Mucosa of gallbladder (tissue), 1 donor: Measurements from ENCODE around the gene UBTD2. TPM values are rescaled to one million over a fixed set of nuclear protein-coding genes. Genes with fewer than 3 reads are reported as not detected.
"Not testable (repeated sequence)": the region's sequence is repeated elsewhere in the genome, so short reads cannot be mapped to it uniquely, and the experiment has no call there.

Experiments used
- DNase-seq: peaks from one replicate; pipeline ENCODE4 v3.0.0-alpha.2; 2020; ENCODE audit warnings: low spot score
- total RNA-seq: library from RNA; stranded (reverse); gene quantifications from one replicate; pipeline ENCODE4 v1.2.1, GENCODE V29; 2021
- donor health status: DM: no; HTN: no; CAD: no.

Gene UBTD2
- total RNA-seq, 1 donor from 2014 or later: 16.9 TPM

DNA sequence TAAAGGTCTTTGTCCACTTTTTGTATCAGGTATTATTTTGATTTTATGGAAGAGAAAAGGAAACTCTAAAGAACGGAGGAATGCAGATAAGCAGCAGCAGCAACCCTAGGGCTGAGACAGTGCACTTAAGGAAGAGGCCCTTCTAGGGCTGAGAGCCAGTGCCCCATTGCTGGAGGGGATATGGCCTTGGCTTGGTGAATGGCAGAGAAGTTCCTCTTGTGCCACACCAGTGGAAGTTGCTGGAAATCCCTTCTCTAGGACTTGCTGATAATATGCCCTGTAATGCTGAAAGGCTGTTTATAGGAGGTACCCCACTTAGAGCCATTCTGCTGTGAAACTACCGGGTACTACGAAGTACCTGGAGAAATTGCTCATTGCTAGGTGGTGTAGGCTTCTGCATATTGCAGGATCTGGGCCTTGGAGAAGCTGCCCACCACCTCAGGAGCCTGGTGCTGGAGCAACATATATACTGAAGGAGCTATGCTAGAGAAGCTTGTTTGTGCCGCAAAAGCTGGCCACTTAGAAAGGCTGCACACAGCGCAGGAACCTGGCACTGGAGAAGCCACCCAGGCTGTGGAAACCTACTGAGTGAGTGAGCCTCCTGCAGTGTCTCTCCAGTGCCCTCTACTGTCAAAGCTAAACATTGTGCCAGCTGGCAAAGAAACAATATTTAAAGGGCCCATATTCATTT is 9.6 kb upstream of the UBTD2 start:
- peak; percentile 63 for DNase-seq

DNA sequence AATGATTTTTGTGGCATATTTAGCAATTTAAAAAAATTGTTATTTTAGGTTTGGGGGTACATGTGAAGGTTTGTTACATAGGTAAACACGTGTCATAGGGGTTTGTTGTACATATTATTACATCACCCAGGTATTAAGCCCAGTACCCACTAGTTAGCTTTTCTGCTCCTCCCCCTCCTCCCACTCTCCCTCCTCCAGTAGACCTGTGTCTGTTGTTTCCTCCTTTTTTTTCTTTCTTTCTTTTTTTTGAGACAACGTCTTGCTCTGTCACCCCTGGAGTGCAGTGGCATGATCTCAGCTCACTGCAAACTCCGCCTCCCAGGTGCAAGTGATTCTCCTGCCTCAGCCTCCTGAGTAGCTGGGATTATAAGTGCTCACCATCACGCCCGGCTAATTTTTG is 8.3 kb upstream of the UBTD2 start:
- DNase-seq: not testable (repeated sequence)

DNA sequence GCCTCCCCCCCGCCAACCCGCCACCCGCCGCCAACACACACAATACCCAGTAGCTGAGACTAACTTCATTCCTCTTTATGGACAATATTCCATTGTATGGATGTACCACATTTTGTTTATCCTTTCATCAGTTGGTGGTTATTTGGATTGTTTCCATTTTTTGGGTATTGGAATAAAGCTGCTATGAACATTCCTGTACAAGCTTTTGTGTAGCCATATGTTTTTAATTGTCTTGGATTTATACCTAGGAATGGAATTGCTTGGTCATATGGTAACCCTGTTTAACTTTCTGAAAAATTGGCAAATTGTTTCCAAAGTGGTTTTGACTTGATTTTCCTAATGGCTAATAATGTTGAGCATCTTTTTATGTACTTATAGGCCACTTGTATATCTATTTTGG is 4.9 kb upstream of the UBTD2 start:
- DNase-seq: no peak

DNA sequence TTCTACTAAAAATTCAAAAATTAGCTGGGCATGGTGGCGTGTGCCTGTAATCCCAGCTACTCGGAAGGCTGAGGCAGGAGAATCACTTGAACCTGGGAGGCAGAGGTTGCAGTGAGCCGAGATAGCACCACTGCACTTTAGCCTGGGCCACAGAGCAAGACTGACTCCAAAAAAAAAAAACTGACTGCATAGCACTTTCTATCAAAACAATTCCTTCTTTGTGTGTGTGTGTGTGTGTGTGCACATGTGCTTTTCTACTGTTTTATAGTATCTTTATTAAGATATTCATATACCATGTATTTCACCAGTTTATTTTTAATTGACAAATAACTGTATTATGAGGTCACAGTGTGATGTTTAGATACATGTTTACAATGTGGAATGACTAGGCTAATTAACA is 3.6 kb upstream of the UBTD2 start:
- not testable (repeated sequence) for DNase-seq

DNA sequence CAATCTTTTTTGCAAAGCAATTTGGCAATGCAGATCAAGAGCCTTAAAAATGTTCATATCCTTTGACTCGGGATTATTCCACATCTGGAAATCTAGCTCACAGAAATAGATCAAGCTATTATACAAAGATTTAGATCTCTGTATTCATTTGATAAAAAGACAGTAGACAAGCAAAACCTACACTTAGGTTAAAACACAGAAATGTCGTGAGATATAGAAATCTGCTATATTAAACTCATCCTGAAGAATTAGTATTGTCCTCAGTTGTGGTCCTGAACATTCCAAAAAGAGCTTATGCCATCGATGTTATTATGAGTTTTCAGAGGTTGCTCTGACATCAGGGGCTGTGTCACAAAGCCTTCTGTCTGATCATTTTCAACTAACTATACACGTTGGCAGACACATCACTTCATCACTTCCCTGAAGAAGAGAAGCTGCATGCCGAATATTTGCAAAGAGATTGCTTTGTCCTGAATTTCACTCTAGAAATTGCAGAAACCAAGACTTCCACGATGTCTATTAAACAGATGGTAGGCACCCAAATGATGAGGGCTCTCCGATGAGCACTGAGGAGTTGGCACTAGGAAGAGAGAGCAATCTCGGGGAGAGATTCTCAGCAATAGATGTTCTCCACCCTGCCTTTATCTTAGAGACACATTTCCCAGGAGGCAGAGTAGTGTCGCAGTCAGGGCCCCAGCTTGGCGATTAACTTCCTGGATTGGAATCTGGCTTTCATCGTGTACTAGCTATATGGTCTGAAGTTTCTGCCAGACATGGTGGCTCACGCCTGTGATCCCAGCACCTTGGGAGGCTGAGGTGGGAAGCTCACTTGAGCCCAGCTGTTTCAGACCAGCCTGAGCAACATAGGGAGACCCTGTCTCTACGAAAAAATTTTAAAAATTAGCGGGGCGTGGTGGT is 1.9 kb upstream of the UBTD2 start:
- DNase-seq: no peak

DNA sequence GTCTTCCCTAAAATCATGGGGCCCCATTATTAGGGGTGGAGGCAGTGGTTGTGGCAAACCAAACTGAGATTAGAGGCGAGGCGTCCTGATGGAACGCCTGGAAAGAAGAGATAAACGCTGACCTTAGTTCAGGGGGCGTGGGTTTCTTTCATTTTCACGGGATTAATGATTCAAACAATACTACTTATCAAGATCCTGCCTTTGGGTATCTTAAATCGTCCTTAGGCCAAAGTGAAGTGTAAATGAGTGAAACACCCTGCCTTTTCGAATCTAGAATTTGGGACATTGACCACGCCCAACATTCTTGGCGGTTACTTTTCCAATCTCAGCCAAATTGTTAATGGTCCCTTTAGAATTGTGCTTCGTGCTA is 1.0 kb upstream of the UBTD2 start:
- no peak for DNase-seq

DNA sequence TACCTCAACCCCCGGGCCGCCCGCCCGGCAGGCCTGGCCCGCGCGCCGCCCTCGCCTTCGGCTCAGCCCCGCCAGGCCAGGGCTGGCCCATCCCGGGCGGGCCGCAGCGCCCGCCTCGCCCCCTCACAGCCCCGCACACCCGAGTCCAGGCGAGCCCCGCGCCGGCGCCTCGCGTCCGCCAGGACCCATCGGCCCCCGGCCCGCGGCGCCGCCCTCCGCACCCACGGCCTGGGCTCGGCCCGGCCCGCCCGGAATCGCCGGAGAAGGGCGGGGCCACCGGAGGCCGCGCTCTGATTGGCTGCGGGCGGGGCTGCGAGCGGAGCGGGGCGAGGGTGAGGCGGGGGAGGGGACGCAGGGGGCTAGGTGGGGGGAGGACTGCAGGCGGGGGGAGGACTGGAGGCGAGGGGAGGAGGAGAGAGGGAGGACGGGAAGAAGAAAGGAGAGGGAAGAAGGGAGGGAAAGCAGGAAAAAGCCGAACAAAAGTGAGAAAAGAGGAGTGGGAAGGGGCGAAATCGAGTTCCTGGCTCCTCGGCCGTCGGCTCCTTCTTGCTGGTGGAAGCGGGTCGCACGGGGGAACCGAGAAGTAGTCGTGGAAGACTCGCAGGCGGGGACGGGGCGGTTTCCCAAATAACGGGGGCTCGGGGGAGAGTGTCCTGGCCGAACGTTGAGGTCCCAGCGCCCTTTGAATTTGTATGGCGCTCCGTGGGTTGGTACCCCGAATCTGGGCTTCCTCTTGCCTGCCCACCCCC is 472 bp upstream of the UBTD2 start:
- peak; percentile 71 for DNase-seq

DNA sequence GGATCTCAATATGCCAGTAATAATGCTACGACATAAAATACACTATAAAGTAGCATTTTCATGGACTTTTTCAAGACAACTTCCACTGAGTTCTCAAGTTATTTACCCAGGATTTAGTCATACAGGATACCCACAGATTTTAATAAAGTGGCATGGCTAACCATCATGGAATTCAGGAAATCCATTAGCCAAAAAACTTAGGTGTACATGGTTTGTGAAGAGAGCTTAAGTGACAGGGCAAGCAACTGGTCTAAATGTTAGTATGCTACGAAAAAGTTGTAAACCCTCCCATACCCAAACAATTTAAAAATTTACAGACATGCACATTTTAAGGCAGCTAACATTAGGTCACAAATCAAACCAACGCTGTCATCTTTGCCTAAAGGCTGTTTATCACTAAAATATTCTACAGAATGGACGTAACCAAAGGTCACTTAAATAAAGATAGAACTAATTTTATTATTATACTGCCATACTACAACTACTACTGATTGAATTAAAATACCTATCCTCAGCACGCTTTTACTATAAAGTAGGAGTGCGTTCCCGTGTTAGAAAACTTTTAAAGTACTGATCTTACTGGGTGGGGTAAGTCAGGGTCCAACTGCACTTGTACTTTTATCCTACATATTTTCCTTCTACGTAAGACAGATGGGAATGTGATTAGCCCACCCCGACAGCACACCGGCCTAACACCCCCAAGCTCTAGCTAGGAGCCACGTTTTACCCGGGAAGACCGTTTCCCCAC is 1.1 kb downstream of the UBTD2 start:
- no peak for DNase-seq

DNA sequence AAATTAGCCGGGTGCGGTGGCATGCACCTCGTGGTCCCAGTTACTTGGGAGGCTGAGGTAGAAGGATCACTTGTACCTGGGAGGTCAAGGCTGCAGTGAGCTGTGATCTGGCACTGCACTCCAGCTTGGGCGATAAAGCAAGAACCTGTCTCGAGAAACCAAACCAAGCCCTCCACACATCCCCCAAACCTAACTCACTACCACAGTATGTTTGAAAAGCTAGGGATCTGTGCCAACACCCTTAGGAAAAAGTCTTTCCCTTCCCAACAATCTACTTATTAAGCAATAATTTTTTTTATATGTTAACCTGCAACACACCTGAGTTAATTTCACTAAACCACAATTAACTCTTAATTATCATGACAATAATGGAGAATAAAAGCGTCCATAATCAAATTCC is 2.2 kb downstream of the UBTD2 start:
- no peak for DNase-seq

DNA sequence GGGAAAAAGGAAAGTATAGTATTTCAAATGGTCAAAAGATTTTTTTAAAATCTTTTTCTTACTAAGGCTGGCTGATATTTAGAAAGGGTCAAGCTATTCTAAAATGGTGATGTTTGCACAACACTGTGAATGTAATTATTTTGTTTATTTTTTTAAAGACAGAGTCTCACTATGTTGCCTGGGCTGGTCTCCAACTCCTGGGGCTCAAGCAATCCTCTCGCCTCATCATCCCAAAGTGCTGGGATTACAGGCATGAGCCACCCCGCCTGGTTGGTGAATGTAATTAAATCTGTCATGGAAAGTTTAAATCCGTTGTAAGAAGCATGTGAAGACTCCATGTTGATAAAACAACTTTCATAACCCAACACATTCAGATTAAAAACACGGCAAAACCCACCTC is 2.6 kb downstream of the UBTD2 start:
- DNase-seq: peak; percentile 14

DNA sequence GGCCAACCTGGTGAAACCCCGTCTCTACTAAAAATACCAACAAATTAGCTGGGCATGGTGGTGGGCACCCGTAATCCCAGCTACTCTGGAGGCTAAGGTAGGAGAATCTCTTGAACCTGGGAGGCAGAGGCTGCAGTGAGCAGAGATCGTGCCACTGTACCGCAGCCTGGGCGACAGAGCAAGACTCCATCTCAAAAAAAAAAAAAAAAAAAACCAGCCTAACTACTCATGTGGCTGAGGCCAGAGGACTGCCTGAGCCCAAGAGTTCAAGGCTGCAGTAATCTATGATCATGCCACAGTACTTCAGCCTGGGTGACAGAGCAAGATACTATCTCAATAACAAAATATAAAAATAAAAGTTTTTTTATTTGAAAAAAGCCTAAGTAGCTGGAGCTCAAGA is 3.2 kb downstream of the UBTD2 start:
- DNase-seq: no peak

DNA sequence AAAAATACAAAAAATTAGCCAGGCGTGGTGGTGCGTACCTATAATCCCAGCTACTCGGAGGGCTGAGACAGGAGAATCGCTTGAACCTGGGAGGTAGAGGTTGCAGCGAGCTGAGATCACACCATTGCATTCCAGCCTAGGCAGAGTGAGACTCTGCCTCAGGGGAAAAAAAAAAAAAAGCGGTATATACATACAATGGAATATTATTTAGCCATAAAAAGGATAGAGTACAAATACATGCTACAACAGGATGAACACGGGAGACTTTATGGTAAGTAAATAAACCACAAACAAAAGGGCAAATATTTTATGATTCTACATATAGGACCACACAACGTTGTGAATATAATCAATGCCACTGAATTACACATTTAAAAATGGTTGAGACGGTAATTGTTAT is 5.2 kb downstream of the UBTD2 start:
- no peak for DNase-seq

DNA sequence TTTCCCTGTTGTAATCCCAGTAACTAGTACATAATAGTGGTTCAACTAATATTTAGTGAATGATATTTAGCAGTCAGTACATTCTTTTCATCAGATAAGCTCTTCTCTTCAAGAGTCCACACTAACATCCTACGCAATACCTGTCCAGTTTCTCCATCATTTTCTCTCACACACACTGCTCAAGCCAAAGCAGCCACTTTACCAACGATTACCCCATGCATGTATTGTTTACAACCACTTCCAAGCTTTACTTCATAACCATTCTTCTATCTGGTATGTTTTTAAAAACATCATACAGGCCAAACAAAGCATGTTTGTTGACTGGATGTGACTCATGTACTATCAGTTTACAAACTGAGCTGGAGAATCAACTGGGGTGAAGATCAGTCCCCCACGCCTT is 7.3 kb downstream of the UBTD2 start:
- no peak for DNase-seq

DNA sequence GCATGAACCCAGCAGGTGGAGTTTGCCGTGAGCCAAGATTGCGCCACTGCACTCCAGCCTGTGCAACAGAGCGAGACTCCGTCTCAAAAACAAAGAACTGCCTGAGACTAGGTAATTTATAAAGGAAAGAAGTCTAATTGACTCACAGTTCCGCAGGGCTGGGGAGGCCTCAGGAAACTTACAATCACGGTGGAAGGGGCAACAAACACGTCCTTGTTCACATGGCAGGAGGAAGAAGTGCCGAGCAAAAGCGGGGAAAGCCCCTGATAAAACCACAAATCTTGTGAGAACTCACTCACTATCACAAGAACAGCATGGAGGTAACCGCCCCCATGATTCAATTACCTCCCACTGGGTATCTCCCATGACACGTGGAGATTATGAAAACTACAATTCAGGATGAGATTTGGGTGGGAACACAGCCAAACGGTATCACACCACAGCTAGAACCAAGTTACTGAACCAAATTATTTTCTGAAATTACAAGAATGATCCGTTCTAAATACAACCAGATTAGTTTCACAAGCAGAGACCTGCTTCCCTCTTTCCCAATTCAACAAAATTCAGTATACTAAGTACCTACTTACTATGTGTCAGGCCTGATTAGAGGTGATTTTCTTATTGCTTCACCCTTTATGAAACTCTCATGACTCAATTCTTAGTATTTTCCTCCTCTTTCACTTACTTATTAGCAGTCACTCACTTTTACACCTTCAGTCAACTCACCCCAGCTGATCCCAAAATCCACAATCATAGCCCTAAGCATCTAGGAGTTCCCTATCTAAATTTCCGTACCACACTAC is 8.4 kb downstream of the UBTD2 start:
- DNase-seq: no peak

DNA sequence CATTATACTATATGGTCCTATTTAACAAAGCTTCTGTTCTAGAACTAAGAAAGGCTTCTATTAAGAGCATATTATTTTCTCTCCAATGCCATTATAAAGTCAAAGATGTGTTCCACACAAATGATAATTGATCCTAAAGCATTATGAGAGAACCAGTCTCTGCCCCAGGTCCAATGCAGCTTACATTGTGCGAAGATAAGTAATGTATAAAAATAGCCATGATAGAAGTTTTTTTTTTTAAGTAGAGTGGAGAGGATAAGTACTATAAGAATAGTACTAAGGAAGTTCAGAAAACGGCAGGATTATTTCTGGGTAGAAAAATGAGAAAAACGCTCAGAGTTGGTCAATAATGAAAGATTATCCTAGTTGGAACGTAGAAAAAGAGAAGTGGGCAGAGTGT is 15.6 kb downstream of the UBTD2 start:
- DNase-seq: no peak

DNA sequence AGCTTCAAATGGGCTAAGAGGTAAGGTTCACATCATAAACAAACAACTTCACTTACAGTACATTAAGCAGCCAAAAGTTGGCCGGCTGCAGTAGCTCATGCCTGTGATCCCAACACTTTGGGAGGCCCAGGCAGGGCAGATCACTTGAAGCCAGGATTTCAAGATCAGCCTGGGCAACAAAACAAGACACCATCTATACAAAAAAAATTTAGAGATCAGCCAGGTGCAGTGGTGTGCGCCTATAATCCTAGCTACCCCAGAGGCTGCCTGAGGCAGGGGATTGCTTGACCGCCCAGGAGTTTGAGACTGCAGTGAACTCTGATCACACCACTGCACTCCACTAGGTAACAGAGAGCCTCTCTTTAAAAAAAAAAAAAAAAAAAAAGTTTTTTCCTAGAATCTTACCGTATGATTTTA is 16.9 kb downstream of the UBTD2 start:
- DNase-seq: no peak

DNA sequence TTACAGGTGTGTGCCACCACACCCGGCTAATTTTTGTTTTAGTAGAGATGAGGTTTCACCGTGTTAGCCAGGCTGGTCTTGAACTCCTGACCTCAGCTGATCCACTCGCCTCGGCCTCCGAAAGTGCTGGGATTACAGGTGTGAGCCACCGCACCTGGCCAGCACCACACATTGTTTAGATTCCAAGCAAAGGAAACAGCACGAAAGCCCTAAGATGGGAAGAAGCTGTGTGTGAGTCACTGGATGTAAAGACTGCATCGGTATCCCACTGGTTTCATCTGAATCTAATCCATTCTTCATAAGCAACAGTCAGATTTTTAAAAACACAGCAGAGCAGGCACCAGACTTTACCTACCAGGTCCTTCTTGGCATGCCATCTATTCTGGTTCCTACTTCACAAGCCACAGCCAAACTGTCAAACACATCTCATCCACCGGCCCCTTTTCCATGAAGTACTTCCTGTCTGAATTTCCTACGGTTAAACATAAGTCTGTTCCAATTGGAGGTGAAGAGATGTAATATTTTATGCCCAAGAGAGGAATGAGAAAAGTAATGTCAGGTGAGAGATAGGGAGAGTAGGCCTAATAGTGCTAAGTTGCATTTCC is 17.4 kb downstream of the UBTD2 start:
- no peak for DNase-seq

DNA sequence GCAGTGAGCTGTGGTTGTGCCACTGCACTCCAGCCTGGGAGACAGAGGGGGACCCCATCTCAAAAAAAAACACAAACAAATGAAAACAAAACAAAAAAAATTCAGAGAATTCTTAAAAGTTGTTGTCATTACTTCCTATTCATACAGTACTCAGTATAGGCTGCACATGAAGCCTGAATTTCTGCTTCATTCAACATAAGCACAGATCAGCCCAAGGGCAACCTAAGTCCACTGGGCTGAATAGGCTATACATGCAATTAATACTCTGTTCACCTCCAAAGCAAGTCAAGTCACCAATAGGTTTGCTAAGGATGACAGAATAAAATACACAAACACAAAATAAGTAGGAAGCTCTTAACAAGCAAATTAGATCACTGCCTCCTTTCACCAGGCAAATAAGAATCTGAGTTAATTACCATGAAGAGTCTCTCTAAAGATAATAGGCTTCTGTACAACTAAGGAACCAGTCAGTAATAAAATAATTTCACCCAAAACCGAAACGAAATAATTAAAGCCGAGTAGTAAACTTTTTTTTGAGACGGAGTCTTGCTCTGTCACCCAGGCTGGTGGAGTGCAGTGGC is 18.7 kb downstream of the UBTD2 start:
- DNase-seq: no peak

DNA sequence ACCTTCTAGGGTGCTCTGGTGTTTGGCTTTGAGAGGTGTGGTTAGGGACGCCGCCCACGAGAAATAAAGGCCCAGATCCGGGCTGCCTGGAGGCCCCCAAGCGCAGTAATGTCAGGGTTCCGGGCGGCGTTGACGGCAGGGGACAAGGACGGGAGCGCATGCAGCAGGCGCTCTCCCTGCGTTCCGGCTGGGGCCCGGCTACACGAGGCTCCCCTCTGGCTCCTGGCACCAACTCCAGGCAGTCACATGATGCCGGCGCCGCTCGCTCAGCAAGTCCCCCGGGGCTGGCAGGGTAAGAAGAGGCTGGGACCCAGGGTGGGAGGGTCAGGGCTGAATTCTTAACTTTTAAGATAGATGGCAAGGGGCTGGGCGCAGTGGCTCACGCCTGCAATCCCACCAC is 28.1 kb downstream of the UBTD2 start:
- DNase-seq: no peak

DNA sequence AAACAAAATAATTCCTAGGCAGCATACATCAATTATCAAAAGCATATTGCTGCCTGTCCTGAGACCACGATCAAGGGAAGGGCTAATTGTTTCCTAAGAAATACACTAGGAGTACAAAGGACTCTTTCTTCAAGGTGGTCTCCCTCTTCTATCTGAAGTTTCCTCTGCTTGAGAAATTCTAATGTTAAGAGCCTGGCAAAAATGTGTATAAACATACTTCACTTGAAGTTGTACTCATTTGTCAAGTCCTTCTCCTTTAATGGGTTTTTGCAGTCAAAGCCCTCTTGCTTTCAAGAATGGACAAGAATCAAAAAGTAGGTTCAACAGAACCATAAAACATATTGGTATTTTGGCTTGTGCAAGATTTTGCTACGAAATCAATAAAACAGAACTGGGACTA is 31.1 kb downstream of the UBTD2 start:
- no peak for DNase-seq
